Neural progenitor cell (in vitro differentiated cells): Measurements from ENCODE around the gene MPEG1.

ENCODE experiments used
- EZH2 ChIP-seq: fragments of 200-600 bp; sonication (generic); IDR thresholded peaks from 2 replicates; pipeline ENCODE4 v1.6.1; 2017; ENCODE audit warnings: antibody characterized with exemption, mild to moderate bottlenecking, moderate library complexity
- EZH2phosphoT487 ChIP-seq: fragments of 200-600 bp; sonication (generic); IDR thresholded peaks from 2 replicates; pipeline ENCODE4 v1.6.1; 2017; ENCODE audit warnings: antibody characterized with exemption
- TF ChIP-seq, protein P1 (sequence below): fragments of 200-600 bp; sonication (generic); IDR thresholded peaks from 2 replicates; pipeline ENCODE4 v1.5.1; 2017; ENCODE audit warnings: antibody characterized with exemption, mild to moderate bottlenecking

- TF ChIP-seq, protein P1, sequence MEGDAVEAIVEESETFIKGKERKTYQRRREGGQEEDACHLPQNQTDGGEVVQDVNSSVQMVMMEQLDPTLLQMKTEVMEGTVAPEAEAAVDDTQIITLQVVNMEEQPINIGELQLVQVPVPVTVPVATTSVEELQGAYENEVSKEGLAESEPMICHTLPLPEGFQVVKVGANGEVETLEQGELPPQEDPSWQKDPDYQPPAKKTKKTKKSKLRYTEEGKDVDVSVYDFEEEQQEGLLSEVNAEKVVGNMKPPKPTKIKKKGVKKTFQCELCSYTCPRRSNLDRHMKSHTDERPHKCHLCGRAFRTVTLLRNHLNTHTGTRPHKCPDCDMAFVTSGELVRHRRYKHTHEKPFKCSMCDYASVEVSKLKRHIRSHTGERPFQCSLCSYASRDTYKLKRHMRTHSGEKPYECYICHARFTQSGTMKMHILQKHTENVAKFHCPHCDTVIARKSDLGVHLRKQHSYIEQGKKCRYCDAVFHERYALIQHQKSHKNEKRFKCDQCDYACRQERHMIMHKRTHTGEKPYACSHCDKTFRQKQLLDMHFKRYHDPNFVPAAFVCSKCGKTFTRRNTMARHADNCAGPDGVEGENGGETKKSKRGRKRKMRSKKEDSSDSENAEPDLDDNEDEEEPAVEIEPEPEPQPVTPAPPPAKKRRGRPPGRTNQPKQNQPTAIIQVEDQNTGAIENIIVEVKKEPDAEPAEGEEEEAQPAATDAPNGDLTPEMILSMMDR: no peak
- no peak for TF ChIP-seq EZH2phosphoT487
- TF ChIP-seq EZH2: no peak
Observed at GRCh38 chr11:59255281-59255680, 42.6 kb upstream of the MPEG1 start.
